Astrocyte of the cerebellum (primary cell): Measurements from ENCODE around the gene DAW1.
A peak's percentile ranks its signal among the peaks of the same experiment; 100 is the strongest.

Experiments
- DNase-seq: peaks from one replicate; pipeline ENCODE4 v3.0.0-alpha.2; 2011; ENCODE audit warnings: low read depth
- H3K4me3 ChIP-seq: 2 replicates; pipeline ENCODE4 v1.5.1; 2011; ENCODE audit warnings: mild to moderate bottlenecking, low read depth, low read length, moderate library complexity
- in situ Hi-C: cut with HindIII; loops from 2 replicates; pipeline ENCODE4 v1.10.0; 2017; ENCODE audit warnings: low sequenced_read_pairs
- TF ChIP-seq, protein P1 (sequence below): IDR thresholded peaks from 2 replicates; pipeline ENCODE4 v1.5.1; 2012; ENCODE audit warnings: low read length, low read depth, moderate library complexity, mild to moderate bottlenecking; ENCODE audit errors: missing control alignments

DAW1 gene

DNA sequence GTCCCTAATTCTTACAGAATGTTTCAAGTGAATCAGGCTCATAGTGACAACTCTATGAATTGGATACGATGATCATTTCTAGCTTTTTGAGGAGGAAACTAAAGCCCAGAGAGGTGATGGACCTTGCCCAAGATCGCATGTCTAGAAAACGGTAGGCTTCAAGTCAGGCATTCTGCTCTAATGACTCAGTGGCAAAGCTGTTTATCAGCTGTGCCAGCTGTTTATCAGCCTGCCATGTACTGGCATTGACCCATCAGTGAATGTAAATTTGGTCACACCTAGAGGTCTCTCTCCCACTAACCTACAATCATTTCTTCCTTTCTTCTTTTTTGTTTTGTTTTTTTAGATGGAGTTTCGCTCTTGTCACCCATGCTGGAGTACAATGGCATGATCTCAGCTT lies 6.1 kb upstream of the DAW1 start:
- in situ Hi-C loops: no loop called here
- no peak for DNase-seq
- H3K4me3 ChIP-seq: no peak overlapping the region
- TF ChIP-seq, protein P1, sequence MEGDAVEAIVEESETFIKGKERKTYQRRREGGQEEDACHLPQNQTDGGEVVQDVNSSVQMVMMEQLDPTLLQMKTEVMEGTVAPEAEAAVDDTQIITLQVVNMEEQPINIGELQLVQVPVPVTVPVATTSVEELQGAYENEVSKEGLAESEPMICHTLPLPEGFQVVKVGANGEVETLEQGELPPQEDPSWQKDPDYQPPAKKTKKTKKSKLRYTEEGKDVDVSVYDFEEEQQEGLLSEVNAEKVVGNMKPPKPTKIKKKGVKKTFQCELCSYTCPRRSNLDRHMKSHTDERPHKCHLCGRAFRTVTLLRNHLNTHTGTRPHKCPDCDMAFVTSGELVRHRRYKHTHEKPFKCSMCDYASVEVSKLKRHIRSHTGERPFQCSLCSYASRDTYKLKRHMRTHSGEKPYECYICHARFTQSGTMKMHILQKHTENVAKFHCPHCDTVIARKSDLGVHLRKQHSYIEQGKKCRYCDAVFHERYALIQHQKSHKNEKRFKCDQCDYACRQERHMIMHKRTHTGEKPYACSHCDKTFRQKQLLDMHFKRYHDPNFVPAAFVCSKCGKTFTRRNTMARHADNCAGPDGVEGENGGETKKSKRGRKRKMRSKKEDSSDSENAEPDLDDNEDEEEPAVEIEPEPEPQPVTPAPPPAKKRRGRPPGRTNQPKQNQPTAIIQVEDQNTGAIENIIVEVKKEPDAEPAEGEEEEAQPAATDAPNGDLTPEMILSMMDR: no peak

DNA sequence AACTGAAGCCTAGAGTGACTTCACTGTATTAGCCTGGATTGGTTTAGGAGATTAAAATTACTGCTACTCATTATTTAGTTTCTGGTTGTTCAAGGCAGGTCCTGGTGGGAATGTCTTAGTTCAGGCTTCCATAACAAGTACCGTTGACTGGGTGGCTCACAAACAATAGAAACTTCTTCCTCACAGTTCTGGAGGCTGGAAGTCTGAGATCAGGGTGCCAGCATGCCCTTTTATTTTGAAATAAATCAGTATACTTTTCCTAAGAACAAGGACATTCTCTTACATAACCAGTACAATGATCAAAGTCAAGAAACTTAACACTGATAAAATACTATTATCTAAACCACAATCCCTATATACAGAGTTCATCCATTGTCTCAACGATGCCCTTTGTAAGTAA lies 4.0 kb upstream of the DAW1 start:
- no peak for DNase-seq
- TF ChIP-seq, protein P1: no peak
- H3K4me3 ChIP-seq: no peak overlapping the region
- in situ Hi-C loops: no loop called here

DNA sequence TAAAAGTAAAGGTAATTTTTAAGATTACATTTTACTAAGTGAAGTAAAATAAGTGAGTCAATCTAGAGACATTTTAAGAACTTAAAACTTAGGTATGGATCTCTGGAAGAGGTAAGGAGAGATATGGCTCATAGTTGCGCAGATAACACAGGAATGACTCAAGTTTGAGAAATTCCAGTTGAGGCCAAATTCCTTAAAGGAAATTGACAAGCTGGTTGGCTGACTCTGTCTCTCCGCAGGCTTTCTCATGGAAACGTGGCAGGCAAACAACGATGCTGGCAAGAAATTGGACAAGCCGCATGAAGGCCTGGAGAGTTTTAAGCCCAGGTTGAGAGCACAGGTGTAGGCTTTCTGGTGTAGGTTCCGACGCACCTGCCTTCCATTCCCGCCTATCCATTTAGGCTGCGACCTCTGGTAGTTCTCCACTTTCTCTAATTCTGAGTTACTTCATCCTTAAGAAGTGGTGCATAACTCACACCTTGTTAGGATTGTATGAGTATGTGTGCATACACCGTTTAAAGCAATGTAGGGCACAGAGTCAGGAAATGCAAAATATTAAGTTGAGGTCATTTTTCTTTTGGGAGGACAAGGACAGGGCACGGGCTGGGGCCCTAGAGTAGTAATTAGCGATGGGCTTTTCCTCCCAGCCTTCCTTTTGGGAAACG lies 589 bp upstream of the DAW1 start:
- H3K4me3 ChIP-seq: peak overlapping the region; percentile 47
- TF ChIP-seq, protein P1: no peak
- in situ Hi-C loops: no loop called here
- DNase-seq: peak; percentile 84

DNA sequence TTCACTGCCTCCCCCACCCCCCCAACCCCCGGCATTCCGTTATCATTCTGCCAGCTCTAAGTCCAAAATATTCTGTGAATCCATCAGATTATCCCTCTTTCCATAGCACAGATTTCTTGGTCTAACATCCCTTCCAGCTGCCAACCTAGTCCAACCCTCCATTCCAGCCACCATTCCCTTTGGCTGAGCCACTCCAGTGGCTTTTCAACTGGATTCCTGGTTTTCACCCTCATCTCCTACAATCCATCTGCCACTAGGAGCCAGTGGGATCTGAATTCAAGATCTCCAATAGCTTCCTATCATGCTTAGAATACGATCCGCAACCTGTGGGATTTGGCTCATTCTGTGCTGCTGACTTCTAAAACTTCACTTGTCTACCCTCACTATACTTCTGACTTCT lies 1.2 kb downstream of the DAW1 start:
- no peak for DNase-seq
- no peak overlapping the region for H3K4me3 ChIP-seq
- TF ChIP-seq, protein P1: no peak
- in situ Hi-C loops: no loop called here

DNA sequence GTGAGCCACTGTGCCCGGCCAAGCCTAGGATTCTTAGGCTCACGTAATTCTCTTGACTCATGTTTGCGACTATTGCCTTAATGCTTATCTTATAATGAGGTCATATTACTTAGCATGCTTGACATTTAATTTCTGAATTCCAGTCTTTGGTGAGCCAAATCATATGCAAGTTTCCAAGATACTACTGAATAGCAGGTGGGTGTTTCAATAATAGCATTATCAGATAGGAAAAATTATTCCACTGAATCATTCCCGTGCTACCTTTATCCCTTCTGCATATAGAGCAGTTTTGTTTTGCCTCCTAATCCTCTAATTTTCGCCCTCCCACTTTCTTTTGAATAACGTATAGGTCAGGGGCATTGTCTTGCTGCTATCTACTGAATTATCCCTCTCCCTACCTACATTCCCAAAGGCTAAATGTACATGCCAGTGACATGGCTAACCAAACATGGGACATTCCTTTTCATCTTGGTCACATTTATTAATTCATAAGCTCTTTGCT lies 4.9 kb downstream of the DAW1 start:
- no peak for DNase-seq
- in situ Hi-C loops: loop anchor here (25.0 kb wide), 1 partner anchor 786 kb away; no protein-coding TSS in a partner anchor
- TF ChIP-seq, protein P1: no peak
- H3K4me3 ChIP-seq: no peak overlapping the region

DNA sequence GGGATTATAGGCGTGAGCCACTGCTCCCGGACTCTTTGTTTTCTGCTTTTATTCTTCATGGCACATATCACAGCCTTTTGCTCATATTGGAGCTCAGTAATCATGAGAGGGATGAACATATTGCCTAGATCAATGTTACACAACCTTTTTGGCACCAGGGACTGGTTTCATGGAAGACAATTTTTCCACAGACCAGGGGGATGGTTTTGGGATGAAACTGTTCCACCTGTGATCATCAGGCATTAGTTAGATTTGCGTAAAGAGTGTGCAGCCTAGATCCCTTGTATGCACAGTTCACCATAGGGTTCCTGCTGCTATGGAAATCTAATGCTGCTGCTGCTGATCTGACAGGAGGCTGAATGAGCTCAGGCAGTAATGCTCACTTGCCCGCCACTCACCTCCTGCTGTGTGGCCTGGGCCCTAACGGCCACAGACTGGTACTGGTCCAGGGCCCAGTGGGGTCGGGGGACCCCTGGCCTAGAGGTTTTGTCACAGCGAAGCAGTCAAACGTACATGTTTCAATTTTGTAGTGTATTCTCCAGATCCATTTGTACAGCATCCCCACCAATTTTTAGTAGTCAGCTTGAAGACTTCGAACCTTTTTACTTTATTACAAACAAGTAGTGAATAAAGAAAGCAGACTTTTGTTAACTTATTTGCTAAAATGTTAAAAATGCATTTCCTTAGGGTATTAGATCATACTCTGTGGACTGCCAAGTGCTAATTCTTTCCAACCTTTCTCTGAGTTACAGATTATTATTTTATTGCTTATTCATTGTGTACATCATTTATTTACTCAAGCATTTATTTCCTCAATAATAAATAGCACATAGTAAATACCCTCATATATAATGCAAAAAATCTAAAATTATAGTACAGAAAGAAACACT lies 6.2 kb downstream of the DAW1 start:
- in situ Hi-C loops: loop anchor here (25.0 kb wide), 1 partner anchor 785 kb away; no protein-coding TSS in a partner anchor
- H3K4me3 ChIP-seq: no peak overlapping the region
- no peak for DNase-seq
- TF ChIP-seq, protein P1: no peak
